ENCODE measurements around the gene PCDHA13.
"Not testable (repeated sequence)": the region's sequence is repeated elsewhere in the genome, so short reads cannot be mapped to it uniquely, and the experiment has no call there.

The PCDHA13 gene

DNA sequence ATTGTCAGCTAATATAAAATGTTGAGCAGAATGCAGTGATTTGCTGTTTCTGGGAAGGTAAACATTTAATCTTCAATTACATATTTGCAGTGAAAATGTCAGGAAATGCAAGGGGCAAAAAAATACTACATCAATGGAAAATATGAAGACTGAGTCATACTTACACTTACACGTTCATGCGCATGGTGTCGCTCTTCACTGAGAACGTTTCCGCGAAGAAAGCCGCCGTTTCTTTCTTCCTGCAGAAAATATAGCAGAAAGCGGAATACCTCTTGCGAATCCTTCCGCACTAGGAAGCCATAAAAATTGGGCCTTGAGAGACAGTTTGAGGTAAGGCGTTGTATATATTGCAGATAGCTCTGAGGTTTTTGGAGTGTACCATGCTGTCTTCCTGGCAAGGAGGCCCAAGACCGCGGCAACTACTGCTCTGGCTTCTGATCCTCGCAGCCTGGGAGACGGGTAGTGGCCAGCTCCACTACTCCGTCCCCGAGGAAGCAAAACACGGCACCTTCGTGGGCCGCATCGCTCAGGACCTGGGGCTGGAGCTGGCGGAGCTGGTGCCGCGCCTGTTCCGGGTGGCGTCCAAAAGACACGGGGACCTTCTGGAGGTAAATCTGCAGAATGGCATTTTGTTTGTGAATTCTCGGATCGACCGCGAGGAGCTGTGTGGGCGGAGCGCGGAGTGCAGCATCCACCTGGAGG, at the start of gene PCDHA13:
PCDHA13 (plus strand) TSS at position 236 of the 702 bp plus-strand sequence; CDS start at position 381, 145 bp downstream.
- DNase-seq (ENCODE audit: extremely low read depth in 1 of 2, low read depth in 1 of 2) = no peak

DNA sequence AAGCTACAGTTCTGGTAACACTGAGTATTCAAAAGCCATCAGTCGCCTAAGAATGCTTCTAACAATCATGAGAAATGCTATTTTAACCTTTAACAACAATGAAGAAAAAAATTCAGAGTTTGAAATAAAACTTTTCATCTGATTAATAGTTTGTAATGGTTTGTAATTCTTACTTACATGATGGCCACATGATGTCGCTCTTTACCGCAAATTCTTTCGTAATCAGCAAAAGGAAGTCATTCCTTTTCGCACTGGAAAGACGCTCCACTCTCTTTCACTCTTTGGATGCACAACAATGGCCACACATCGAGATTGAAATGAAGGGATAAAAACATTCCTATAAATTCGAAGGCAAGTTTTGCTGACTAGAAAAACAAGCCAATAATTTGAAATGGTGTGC, 47.9 kb upstream of the PCDHA13 start, which contains the start of gene PCDHA7:
PCDHA7 (plus strand) TSS at position 277 of the 400 bp plus-strand sequence; CDS start at position 392, 115 bp downstream.
- no peak for DNase-seq (ENCODE audit: extremely low read depth in 1 of 2, low read depth in 1 of 2)

DNA sequence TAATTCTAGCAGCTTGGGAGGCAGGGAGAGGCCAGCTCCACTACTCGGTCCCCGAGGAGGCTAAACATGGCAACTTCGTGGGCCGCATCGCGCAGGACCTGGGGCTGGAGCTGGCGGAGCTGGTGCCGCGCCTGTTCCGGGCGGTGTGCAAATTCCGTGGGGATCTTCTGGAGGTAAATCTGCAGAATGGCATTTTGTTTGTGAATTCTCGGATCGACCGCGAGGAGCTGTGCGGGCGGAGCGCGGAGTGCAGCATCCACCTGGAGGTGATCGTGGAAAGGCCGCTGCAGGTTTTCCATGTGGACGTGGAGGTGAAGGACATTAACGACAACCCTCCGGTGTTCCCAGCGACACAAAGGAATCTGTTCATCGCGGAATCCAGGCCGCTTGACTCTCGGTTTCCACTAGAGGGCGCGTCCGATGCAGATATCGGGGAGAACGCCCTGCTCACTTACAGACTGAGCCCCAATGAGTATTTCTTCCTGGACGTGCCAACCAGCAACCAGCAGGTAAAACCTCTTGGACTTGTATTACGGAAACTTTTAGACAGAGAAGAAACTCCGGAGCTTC, 47.4 kb upstream of the PCDHA13 start:
- not testable (repeated sequence) for DNase-seq (ENCODE audit: extremely low read depth in 1 of 2, low read depth in 1 of 2)

DNA sequence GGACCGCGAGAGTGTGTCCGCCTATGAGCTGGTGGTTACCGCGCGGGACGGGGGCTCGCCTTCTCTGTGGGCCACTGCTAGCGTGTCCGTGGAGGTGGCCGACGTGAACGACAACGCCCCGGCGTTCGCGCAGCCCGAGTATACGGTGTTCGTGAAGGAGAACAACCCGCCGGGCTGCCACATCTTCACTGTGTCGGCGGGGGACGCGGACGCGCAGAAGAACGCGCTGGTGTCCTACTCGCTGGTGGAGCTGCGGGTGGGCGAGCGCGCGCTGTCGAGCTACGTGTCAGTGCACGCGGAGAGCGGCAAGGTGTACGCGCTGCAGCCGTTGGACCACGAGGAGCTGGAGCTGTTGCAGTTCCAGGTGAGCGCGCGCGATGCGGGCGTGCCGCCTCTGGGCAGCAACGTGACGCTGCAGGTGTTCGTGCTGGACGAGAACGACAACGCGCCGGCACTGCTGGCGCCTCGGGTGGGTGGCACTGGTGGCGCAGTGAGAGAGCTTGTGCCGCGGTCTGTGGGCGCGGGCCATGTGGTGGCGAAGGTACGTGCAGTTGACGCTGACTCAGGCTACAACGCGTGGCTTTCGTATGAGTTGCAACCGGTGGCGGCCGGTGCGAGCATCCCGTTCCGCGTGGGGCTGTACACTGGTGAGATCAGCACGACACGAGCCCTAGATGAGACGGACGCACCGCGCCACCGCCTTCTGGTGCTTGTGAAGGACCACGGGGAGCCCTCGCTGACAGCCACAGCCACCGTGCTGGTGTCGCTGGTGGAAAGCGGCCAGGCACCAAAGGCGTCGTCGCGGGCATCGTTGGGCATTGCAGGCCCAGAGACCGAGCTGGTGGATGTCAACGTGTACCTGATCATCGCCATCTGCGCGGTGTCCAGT, 46.1 kb upstream of the PCDHA13 start:
- no peak for DNase-seq (ENCODE audit: extremely low read depth in 1 of 2, low read depth in 1 of 2)

DNA sequence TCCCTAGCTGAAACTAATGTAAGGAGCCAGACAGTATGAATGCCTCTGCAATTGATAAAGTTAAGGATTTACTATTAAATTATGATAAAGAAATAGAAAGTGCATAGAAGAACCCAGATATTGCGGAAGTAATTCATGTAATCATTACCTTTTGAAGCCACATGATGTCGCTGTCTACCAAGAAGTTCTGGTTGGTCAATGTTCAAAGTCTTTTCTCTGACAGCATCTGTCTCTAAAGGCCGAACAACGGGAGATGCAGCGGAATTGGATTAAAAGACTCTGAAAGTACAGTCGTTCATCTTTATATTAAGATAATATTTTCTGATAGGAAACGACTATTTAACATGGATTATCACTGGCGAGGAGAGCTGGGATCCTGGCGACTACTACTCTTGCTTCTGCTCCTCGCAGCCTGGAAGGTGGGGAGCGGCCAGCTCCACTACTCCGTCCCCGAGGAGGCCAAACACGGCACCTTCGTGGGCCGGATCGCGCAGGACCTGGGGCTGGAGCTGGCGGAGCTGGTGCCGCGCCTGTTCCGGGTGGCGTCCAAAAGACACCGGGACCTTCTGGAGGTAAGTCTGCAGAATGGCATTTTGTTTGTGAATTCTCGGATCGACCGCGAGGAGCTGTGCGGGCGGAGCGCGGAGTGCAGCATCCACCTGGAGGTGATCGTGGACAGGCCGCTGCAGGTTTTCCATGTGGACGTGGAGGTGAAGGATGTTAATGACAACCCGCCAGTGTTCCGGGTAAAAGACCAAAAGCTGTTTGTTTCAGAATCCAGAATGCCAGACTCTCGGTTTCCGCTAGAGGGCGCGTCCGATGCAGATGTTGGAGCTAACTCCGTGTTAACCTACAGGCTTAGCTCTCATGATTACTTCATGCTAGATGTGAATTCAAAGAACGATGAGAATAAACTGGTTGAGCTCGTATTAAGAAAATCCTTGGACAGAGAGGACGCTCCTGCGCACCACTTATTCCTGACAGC, 40.7 kb upstream of the PCDHA13 start, which contains the start of gene PCDHA8:
PCDHA8 (plus strand) TSS at position 210 of the 985 bp plus-strand sequence; CDS start at position 345, 135 bp downstream.
- no peak for DNase-seq (ENCODE audit: extremely low read depth in 1 of 2, low read depth in 1 of 2)

DNA sequence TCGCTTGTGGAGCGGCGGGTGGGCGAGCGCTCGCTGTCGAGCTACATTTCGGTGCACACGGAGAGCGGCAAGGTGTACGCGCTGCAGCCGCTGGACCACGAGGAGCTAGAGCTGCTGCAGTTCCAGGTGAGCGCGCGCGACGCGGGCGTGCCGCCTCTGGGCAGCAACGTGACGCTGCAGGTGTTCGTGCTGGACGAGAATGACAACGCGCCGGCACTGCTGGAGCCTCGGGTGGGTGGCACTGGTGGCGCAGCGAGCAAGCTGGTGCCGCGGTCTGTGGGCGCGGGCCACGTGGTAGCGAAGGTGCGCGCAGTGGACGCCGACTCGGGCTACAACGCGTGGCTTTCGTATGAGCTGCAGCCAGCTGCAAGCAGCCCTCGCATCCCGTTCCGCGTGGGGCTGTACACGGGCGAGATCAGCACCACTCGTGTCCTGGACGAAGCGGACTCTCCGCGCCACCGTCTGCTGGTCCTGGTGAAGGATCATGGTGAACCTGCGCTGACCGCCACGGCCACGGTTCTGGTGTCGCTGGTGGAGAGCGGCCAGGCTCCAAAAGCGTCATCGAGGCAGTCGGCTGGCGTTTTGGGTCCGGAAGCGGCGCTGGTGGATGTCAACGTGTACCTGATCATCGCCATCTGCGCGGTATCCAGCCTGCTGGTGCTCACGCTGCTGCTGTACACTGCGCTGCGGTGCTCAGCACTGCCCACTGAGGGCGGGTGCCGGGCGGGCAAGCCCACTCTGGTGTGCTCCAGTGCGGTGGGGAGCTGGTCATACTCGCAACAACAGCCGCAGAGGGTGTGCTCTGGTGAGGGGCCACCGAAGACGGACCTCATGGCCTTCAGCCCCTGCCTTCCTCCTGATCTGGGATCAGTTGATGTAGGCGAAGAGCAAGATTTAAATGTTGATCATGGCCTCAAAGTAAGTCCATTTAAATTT, 38.9 kb upstream of the PCDHA13 start:
- no peak for DNase-seq (ENCODE audit: extremely low read depth in 1 of 2, low read depth in 1 of 2)

DNA sequence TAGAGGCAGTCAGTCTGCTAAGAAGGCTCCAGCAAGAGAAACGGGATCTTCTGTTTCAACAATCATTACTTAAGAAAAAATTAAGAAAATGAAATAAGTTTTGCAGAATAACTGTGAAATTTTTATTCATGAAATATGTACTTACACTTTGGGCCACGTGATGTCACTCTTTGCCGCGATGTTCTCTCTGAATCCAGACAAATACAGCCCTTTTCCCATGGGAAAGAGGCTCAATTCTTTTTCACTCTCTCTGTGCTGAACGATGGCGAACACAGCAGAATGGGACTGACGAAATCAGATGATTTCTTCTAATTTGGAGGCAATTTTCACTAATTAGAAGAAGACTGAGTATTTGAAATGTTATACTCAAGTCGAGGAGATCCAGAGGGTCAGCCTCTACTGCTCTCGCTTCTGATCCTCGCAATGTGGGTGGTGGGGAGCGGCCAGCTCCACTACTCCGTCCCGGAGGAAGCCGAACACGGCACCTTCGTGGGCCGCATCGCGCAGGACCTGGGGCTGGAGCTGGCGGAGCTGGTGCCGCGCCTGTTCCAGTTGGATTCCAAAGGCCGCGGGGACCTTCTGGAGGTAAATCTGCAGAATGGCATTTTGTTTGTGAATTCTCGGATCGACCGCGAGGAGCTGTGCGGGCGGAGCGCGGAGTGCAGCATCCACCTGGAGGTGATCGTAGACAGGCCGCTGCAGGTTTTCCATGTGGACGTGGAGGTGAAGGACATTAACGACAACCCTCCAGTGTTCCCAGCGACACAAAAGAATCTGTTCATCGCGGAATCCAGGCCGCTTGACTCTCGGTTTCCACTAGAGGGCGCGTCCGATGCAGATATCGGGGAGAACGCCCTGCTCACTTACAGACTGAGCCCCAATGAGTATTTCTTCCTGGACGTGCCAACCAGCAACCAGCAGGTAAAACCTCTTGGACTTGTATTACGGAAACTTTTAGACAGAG, 33.5 kb upstream of the PCDHA13 start, which contains the start of gene PCDHA9:
PCDHA9 (plus strand) TSS at position 244 of the 964 bp plus-strand sequence; CDS start at position 358, 114 bp downstream.
- DNase-seq (ENCODE audit: extremely low read depth in 1 of 2, low read depth in 1 of 2) = not testable (repeated sequence)

DNA sequence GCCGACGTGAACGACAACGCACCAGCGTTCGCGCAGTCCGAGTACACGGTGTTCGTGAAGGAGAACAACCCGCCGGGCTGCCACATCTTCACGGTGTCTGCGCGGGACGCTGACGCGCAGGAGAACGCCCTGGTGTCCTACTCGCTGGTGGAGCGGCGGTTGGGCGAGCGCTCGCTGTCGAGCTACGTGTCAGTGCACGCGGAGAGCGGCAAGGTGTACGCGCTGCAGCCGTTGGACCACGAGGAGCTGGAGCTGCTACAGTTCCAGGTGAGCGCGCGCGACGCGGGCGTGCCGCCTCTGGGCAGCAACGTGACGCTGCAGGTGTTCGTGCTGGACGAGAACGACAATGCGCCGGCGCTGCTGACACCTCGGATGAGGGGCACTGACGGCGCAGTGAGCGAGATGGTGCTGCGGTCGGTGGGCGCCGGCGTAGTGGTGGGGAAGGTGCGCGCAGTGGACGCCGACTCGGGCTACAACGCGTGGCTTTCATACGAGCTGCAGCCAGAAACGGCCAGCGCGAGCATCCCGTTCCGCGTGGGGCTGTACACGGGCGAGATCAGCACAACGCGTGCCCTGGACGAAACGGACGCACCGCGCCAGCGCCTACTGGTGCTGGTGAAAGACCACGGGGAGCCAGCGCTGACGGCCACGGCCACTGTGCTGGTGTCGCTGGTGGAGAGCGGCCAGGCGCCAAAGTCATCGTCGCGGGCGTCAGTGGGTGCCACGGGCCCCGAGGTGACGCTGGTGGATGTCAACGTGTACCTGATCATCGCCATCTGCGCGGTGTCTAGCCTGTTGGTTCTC, 31.9 kb upstream of the PCDHA13 start:
- not testable (repeated sequence) for DNase-seq (ENCODE audit: extremely low read depth in 1 of 2, low read depth in 1 of 2)

- DNase-seq (ENCODE audit: extremely low read depth in 1 of 2, low read depth in 1 of 2) = no peak
These were observed 25.9 kb upstream of the PCDHA13 start, which contains the start of gene PCDHA10 for GRCh38 chr5:140855772-140856674. PCDHA10 (plus strand) TSS chr5:140855897; CDS start chr5:140856049, 152 bp downstream.

DNA sequence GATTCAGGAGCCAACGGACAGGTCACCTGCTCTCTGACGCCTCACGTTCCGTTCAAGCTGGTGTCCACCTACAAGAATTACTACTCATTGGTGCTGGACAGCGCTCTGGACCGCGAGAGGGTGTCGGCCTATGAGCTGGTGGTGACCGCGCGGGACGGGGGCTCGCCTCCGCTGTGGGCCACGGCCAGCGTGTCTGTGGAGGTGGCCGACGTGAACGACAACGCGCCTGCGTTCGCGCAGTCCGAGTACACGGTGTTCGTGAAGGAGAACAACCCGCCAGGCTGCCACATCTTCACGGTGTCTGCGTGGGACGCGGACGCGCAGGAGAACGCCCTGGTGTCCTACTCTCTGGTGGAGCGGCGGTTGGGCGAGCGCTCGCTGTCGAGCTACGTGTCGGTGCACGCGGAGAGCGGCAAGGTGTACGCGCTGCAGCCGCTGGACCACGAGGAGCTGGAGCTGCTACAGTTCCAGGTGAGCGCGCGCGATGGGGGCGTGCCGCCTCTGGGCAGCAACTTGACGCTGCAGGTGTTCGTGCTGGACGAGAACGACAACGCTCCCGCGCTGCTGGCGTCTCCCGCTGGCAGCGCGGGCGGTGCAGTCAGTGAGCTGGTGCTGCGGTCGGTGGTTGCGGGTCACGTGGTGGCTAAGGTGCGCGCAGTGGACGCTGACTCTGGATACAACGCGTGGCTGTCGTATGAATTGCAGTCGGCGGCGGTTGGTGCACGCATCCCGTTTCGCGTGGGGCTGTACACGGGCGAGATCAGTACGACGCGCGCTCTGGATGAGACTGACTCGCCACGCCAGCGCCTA, 24.5 kb upstream of the PCDHA13 start:
- DNase-seq (ENCODE audit: extremely low read depth in 1 of 2, low read depth in 1 of 2) = no peak

GRCh38 chr5:140857987-140858240, 24.0 kb upstream of the PCDHA13 start:
- DNase-seq (ENCODE audit: extremely low read depth in 1 of 2, low read depth in 1 of 2) = no peak

GRCh38 chr5:140862441-140863295, 19.3 kb upstream of the PCDHA13 start:
- no peak for DNase-seq (ENCODE audit: extremely low read depth in 1 of 2, low read depth in 1 of 2)

- DNase-seq (ENCODE audit: extremely low read depth in 1 of 2, low read depth in 1 of 2) = no peak
These were observed 13.0 kb upstream of the PCDHA13 start, which contains the start of gene PCDHA11 for GRCh38 chr5:140868721-140869554. PCDHA11 (plus strand) TSS chr5:140868957; CDS start chr5:140869104, 147 bp downstream.

All from stimulated activated CD8-positive, alpha-beta memory T cell treated with anti-CD3 and anti-CD28 coated beads, Interleukin-7, amount 100 ng/mL, for 48 hours (primary cell).